Panc1 (cell line): Measurements from ENCODE around the gene TBC1D22B.

Experiments
- CTCF ChIP-seq: fragments of 450-650 bp; IDR thresholded peaks from 2 replicates; pipeline ENCODE4 v1.5.1; 2017; ENCODE audit warnings: mild to moderate bottlenecking
- POLR2AphosphoS5 ChIP-seq: IDR thresholded peaks from 2 replicates; pipeline ENCODE4 v1.6.1; 2012; ENCODE audit warnings: mild to moderate bottlenecking, low read depth, low read length, moderate library complexity
- REST ChIP-seq, 2 experiments: IDR thresholded peaks; 2 replicates each; pipeline ENCODE4 v1.6.1; 2011 to 2012; ENCODE audit warnings: low read depth in 2 of 2, control low read depth in 1 of 2, low read length in 1 of 2, mild to moderate bottlenecking in 1 of 2, moderate library complexity in 1 of 2; ENCODE audit not compliant: insufficient read depth in 1 of 2
- TCF7L2 ChIP-seq: IDR thresholded peaks from 2 replicates; pipeline ENCODE4 v1.6.1; 2011; ENCODE audit warnings: mild to moderate bottlenecking, low read depth, low read length, inconsistent platforms

GRCh38 chr6:37371154-37372083 is 113.8 kb downstream of the TBC1D22B start:
- TF ChIP-seq CTCF (no peak), REST (IDR thresholded peaks at IDR 0.05; ENCODE audit: insufficient read depth in 1 of 2, low read depth in 2 of 2, low read length in 1 of 2) (no peak), TCF7L2 (no peak), POLR2AphosphoS5 (no peak)
